HG02798 (cell line): Measurements from ENCODE around the gene IL18BP.

Experiments used
- ATAC-seq: cut with Tn5 transposase; IDR thresholded peaks from one replicate; pipeline ENCODE4 v1.9.1; 2021; ENCODE audit warnings: mild to moderate bottlenecking; ENCODE audit not compliant: unreplicated experiment, poor library complexity

The IL18BP gene

DNA sequence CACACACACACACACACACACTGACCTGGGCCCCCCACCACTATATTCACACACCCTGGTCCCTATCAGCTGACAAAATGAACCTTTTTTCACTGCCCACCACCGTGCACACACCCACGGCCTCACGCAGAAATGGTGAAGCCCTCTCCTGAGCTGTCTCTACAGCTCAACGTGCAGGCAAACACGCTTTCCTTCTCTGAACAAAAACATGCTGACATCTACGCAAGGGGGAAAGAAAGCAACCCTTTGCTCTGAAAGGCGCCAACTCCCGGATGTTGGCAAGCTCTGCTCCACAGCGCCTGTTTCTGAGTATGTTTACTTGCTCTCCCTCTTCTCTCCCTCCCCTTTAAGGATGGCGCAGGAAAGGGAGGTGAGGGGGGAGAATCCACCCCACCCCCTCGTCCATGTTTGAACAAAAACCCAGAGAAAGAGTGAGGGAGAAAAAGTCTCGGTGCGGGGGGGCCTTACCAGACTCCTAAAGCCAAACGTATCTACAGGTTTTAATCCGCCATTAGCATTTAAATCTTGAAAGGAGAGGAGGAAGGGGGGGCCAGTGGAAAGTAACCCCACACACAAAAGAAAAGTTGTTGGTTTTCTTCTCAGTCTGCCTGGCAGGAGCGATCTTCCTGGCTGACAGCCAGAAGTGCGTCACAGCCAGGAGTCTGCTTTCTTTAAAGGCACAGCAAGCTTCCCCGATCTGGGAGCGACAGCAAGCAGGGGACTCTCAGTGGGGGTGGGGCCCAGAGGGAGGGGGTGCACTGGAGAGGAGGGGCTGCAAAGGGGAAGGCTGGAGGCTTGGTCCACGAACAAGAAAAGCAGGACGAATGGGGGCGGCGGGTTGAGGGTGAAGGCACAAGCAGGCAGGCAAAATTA is 42.0 kb downstream of the IL18BP start:
- ATAC-seq, result no peak

- ATAC-seq, result peak; percentile 38
These were observed 42.8 kb downstream of the IL18BP start for GRCh38 chr11:72041364-72042063.

DNA sequence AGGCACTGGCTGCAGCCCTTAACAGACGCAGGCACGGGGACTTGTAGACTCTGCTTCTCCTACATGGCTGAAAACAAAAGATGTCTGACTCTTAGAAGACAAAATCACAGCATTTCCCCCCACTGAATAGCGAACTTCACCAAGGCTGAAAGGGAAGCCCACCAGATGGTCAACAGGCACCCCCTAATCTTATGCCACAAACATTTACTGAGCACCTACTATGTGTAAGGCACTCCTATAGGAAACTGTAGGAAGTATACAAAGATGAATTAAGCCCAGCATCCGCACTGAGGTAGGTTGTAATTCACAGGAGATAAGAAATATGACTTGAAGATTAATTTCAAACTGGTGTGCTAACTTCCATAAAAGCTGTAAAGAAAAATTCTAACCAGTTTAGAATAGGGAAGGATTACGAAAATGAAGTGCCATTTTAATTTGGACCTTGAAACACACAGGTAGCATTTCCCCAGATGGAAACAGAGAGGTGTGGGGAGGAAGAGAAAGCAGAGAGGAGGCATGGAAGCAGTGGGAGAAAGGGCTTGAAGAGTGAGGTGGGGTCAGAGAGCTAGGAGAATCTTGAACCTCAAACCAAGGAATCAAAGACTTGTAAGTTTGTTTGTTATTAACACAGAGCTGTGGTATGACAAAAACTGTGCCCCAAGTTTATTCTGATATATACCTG is 43.5 kb downstream of the IL18BP start:
- ATAC-seq, result peak; percentile 1

DNA sequence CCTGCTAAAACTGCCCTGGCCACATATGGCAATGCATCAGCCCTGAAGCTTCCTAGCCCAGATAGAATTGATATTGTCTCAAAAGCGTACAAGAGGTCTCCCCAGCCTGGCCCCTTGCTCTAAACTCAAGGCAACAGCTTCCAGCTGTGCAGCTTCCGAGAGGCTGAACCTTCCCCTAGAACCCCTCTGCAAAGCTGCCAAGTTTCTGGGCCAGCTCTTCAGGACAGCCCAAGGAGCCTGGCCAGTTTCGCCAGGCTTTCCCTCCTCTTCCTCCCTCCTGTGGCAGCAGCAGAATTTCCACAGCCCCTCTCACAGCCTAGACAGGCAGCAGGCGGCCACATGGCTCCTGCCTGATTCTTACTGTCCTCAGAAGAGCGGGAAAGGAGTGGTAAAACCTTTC is 47.1 kb downstream of the IL18BP start:
- no peak for ATAC-seq

DNA sequence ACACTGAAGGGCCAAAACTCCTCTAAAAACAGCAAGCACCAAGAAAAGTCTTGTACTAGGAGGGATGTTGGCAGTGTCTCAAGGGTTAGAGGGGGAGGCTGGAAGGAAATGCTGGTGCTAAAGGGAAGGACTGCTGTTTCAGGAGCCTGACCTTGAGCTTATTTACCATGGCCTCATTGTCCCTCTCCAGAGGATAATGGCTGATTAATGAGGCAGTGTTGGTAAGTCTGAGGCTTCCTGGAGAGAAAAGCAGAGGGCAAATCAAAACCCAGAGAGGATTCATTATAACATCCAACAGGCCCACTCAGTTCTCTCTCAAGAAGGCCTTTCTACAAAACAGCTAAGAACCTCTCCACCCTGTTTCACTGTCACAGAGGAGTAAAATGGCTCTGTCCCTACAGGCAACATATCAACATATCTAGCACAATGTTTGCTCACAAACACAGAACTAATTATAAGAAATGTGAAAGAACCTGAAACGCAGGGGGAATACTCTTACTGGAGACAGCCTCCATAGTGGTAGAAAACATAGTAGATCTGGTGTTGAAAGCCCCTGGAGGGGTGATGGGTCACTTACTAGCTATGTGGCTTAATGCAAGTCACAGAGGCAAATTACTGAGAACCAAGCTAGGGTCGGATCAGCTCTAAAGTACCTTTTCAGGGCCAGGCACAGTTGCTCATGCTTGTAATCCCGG is 50.2 kb downstream of the IL18BP start:
- no peak for ATAC-seq
